HG03378 (cell line): ENCODE measurements around the gene BCKDHB.

Experiments
- ATAC-seq: cut with Tn5 transposase; IDR thresholded peaks from one replicate; pipeline ENCODE4 v1.9.1; 2021; ENCODE audit warnings: mild to moderate bottlenecking, moderate library complexity; ENCODE audit not compliant: unreplicated experiment

Gene BCKDHB

DNA sequence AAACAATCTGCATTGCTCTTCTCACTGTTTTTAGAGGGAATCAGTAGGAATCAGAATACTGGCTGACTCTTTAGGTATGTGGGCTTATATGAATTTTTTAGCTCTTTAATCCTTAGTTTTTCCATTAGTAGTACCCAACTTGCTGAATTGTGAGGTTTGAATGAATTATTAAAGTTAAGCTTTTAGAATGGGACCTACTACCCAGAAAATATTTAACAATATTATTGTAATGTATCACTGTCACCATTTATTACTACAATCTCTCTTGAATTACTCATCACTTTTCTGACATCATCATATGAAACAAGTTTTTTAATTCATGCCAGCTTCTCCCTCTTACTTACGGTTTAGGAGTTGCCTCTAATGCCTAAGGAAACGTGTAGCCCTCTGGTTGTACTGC, 212.7 kb downstream of the BCKDHB start:
- no peak for ATAC-seq

DNA sequence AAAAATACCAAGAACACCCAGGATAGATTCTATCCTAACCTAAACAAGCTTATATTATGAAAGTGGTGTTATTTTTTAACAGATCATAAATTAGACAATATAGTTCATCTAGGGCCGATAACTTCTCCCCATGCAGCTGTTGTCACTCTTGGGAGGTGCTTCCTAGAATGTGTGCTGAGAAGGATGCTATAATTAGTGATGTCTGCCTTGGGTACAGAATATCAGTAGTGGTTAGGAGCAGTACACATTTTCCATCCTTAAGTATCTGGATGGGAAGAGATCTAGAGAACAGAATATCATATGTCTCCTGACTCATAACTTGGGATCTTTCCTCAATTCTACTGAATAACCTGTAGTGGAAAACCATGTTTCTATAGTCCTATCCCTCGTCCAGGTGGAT, 214.5 kb downstream of the BCKDHB start:
- no peak for ATAC-seq

DNA sequence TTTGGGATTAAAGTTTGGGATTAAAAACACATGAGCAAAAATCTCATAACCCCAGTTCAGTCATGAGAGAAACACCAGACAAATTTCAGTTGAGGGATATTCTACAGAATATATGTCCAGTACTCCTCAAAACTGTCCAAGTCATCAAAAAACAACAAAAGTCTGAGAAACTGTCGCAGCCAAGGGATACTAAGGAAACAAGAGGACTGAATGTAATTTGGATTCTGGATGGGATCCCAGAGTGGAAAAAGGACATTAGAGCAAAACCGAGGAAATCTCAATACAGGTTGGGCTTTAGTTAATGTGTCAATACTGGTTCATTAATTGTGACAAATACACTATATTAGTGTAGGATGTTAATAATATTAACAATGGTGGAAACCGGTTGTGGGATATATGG, 219.3 kb downstream of the BCKDHB start:
- ATAC-seq: no peak

DNA sequence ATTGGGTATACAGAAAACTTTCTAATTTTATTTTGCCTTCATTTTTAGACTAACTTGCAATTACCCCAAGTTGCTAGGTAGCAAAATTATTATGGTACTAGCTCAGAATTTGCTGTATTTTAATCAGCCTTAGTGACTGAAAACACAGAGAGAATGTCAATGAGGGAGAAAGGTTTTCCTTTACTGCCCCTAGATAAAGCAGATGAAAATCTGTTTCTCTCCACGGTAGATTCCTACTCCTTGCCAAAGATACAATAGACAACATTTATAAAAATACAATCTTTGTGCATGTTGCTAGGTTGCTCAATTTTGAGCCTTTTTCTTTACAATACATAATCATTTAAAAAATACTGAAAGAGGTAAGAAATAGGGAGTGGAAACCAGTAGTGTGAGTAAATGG, 222.2 kb downstream of the BCKDHB start:
- no peak for ATAC-seq

DNA sequence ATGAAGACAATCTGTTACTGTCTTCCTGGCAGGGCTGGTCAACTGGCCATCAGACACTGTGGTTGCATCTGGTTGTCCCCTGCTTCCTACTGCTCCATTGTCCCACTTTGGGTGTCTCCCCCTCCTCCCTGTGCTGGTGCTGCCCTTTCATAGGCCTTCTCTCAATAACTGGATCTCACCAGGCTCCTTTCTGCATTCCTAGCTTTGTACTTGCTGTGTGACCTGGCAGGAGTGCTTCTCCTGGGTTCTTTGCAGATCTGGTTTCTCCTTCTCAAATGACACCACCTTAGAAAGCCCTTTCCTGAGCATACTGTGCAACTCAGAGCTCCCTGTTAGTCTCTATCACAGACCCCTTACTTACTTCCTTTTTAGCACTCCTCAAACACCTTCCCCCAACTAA, 223.0 kb downstream of the BCKDHB start:
- no peak for ATAC-seq

DNA sequence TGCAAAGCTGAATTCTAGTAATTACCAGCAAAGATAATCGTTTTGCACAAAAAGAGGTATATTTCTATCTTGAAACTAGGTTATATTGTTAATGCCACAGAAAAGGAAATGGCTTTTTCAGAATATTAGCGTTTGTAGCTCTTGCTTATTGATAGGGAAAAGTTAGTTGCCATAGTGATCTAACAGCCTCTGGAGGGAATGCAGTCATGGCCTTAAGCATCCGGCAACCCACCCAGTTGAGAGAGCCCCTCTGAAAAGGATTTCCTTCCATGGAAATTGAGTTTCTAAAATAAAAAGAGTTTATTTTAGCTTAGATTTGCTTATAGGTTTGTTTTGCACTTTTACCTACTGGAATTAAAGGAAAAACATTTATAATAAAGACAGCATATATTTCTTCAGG, 224.5 kb downstream of the BCKDHB start:
- no peak for ATAC-seq

DNA sequence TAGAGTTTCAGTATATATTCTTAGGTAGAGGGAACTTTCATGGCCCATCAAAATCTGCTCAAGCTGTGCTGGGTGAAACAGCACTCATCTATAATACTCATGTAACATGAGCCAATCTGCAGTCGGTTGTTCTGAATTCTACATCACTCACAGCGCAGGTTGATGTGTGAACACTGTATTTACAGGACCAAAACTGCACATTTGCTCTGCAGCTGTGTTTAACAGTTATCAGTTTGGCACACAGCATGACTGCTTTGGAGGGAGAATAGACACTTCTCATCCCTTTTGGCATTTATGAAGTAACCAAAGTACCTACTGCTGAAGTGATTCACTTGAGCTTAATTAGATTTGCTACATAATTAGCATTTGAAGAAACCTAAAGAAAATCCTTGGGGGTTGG, 225.1 kb downstream of the BCKDHB start:
- no peak for ATAC-seq

DNA sequence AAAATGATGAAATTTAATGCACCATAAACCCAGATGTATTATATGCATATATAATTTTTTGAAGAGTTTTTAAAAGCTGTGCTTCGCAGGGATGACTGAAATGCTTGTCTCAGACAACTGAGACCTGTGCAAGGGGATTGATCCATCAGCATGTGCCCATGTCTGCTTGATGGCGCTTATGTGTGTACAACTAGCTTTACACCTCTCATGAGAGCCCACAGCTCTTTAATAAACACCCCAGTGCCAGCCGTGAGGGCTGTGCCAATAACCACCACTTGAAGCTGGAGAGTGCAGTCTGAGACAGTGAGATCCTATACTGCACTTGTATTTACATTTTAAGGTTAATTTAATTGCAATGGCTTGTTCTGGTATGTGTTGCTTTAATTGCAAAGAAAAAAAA, 225.5 kb downstream of the BCKDHB start:
- no peak for ATAC-seq

DNA sequence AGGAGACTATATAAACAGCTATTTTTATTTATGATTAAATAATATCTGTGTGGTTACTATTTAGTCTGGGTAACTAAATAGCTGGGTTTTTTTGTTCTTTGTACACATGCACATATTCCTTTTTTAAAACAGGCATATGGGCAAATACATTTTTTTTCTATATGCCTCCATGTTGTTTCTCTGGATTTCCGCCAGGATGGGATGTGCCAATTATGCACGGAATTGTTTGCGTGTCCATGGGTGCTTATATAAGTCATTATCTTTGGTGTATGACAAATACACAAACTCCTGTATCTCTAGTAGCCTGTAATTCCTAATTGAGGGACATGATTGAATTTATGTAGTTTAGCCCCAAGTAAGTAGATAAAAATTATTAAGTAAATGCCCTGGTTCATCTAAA, 226.9 kb downstream of the BCKDHB start:
- no peak for ATAC-seq

DNA sequence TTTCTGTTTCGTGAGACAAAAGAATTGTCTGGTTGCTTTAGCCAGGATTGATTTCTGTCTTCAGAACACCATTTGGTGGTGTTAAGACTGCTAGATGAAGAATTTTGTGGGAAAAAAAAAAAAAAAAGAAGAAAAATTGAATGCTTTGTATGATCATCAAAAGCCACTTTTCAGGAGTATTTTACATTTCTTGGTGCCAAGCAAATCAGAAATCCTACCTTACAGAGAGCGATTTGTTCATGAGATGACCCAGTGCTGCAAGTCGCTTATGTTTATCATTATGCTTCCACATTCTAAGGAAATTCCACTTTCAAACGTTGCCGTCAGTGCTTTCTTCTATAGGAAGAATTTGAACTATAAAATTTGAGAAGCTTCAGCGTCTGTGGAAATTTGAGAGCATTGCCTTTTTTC, 228.7 kb downstream of the BCKDHB start:
- ATAC-seq: no peak

DNA sequence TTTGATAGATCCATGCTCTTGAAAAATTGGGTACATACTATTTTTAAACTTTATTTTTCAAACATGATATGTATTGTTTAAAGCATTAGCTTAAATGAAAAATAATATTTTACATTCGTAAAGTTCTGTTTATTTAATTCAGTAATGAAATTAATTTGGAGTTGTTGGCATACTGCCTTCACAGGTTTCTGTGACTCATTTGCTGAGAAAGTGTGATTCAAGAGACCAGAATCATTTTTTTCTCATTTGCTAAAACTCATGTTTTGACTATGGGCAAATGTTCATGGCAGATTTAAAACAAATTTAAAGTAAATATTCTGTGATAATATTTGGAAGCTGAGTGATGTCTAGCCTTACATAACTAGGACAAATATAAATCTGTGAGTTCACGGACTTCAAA, 230.4 kb downstream of the BCKDHB start:
- ATAC-seq: no peak

DNA sequence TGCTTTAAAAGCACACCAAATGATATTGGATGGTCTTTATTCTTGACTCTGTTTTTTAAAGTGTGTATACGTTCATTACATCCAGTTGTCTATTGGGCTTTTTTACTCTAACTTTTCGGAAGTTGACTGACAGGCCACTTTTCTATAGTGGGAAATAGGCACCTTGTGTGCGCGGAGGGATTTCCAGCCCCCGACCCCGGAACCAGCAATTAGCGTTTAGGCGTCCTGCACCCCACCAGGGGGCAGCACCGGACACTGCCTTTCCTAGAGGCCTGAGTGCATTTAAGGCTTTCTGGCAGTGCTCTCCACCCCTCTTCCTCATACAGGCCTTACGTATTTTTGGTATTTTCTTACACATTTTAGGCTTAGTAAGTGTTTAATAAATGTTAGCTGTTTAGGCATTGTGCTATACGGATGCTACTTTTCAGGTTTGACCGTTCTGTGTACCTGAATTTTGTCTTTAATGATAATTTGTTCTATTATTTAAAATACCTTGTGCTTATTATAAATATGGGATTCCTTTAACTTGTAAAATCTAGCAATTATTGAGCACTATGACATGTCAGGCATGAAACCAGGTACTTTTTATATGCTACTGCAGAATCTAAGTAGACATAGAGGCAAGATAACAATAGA, 231.8 kb downstream of the BCKDHB start:
- ATAC-seq: no peak

DNA sequence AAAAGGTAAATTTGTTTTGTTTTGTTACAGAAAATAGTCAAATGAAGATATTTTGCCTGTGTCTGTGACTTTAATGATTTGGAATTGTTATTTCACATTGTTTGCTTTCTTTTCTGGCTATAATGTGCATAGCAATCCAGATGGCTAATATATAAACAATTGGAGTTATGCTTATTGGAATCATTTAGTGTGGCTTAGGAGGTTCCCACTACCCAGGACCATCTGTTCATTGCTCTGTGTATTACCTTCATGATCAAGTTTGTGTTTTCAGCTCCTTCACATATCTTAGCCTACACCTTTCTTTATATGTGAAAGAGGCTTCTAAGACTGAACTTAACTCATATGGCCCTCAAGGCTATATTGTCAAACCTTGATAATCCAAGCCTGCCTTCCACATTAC, 232.9 kb downstream of the BCKDHB start:
- no peak for ATAC-seq

DNA sequence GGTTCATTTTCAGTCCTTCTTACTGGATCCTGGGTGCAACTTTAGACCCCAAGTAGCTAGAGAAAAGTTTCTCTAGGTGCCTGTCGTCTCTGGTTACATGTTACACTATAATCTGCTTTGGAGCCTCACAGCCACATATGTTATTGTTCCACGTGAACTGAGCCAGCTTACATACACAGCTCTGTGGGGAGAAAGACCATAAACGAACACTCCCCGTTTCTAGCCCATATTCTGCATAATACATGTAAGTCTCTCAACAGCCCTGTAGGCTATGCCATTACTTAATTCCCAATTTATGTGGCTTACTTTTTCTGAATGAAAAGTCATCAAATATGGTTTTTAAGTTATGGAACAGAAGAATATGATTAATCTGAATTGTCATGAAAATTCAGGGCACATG, 233.8 kb downstream of the BCKDHB start:
- no peak for ATAC-seq

DNA sequence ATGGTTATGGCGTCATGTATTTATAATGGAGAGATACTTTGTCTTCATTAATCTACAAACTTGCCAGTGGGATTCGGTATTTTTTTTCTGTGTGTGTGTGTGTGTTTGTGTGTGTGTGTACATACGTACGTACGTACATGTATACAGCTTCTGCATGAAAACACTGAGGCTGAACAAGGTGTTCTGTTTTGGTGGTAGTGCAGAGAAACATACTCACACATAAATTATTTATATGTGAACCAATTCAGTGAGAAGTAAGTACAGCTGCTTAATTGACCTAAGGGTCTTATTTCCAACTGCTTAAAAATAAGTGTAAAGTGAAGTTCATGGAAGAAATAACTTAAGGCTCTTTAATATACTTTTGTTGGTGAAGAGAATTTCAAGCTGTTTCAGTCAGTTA, 234.2 kb downstream of the BCKDHB start:
- no peak for ATAC-seq

DNA sequence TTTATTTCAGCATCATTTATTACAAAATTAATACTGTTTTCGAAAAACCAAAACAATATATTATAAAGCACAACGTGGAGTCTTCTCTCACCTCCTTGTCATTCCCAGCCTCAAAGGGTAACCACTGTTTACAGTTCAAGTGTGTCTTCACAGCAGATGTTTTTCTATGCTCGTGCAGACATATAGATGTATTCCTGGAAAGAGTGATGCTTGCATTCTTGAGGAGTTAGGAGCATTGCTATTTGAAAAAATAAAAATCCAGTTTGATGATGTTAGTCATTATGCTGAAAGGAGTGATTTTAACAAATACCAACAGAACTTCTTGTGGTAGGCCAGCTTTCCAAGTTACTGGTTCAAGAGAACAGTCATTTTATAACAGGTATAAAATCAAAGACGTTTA, 234.9 kb downstream of the BCKDHB start:
- no peak for ATAC-seq

DNA sequence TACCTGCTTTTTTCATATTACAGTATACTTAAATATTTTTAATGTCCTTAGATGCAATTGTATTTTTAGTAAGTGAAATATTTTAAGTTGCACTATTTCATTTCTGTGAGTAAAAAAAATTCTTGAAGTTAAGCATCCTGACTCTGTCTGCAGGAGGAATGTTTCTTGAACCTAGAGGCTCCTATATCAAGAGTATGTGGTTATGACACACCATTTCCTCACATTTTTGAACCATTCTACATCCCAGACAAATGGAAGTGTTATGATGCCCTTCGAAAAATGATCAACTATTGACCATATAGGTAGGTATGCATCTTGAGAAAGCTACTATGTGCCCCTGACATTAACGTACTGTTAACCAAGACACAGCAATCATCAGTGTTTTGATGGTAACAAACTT, 237.0 kb downstream of the BCKDHB start:
- ATAC-seq: no peak

DNA sequence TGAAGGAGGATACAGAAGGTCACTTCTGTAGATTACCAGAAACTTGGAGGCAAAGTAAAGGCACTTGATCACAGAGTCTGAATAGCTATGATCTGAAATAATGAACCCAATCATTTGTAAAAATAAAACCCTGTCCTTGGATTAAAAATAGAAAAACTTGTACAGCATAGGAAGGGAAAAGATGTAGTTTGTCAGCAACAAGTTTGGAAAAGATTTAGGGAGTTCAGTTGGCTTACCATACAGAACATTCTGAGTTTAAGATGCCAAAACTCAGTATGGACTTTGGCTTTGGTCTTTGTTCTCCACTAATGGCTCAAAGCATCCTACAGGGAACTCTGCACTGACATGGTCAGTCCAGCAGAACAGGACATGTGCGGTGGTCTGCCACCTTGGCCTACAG, 240.6 kb downstream of the BCKDHB start:
- ATAC-seq: no peak

DNA sequence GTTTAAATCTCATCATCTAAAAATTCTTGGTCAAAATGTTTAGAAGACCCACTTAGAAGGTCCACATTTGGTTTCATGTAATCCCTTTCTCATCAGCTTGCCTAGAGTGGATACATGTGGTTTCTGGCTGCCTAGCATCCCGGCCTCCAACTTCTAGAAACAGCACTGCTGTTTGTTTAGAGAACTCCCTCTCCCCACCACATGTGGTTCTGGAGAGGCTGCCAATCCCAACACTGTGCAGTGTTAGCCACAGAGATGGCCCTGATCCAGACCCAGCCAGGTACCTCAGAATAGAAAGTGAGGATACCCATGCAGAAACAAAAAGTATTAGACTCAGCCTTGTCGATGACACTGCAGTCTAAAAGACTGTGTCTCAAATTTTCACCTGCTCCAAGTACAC, 241.8 kb downstream of the BCKDHB start:
- ATAC-seq: no peak

DNA sequence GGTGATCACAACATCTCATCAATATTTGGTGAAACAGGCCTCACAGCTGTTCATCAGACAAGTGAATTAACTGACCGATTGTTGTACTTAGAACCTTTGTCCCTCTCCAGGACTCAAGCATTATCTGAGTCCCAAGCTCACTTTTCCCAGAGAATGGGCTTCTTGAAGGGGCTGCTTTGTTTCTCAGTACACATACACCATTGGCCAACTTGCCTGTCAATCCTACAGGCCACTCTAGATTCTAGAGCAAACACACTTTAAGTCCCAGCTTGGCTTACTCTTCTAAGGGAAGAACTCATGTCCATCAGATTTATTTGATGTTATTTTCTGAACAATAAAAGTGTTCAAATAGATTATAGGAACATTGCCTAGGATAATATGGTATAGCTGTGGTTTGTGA, 249.5 kb downstream of the BCKDHB start:
- no peak for ATAC-seq

DNA sequence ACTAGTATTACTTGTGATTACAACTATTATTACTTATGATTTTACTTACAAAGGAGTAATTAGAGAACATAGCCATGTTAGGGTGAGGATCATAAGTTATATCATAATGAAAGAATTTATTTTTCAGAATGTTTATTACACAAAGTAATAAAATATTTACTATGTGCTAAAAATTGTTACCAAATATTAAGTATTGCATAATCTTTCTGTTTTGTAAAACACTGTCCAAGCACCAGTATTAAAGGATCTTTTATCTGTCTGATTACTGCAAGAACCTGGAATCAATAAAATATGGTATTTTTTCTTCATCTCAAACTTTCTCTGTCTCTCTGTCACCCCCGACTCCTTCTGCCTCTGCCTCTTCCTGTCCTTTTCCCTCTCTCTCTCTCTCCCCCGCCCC, 250.1 kb downstream of the BCKDHB start:
- no peak for ATAC-seq

DNA sequence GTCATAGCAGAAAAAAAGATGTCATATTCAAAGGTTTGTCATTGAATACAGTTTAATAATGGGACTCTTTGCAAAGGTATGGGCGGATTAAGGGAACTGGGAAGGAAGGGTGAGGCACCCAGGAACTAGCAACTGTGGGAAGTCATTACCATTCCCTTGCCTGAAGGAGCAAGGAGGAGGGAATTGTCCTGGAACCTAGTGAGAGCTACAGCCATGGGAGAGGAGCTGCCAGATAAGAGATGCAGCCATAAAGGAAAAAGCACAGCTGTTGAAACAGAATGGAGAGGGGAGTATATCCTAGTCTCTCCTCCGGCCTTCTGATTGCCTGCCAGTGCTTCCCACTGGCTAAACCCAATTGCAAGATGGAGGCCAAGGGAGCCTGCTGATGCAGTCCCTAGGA, 250.6 kb downstream of the BCKDHB start:
- no peak for ATAC-seq

DNA sequence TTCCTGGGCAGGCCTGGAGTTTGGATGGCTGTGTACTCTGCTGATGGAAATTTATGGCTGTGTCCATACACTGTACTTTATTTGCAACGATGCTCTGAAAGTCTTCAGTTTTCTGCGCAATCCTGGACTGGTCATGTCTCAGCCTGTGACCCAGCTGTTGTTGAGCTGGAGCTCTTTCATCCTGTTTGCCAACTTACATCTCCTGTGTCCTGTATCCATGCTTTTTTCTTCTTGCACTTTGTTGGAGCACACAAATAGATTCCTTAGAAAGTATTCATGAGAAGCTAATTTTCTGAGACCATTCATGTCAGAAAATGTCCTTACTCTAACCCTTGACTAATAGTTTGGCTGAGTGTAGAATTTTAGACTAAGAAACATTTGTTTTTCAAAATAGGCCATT, 251.2 kb downstream of the BCKDHB start:
- no peak for ATAC-seq
